Vagina (tissue), 2 donors: ENCODE measurements around the gene SLC4A1. TPM values are rescaled to one million over a fixed set of nuclear protein-coding genes. Genes with fewer than 3 reads are reported as not detected.

Experiments used
- DNase-seq, 2 donors: peaks; one replicate each; pipeline ENCODE4 v3.0.0-alpha.2; 2017; ENCODE audit errors: extremely low spot score in 2 of 2
- H3K27ac ChIP-seq: fragments of 200-600 bp; sonication (generic); one replicate; pipeline ENCODE4 v1.5.1; 2019
- H3K27me3 ChIP-seq: fragments of 200-600 bp; sonication (generic); one replicate; pipeline ENCODE4 v1.5.1; 2019
- H3K36me3 ChIP-seq, 2 donors: fragments of 200-600 bp; sonication (generic); one replicate each; pipeline ENCODE4 v1.5.1; 2017 to 2019
- H3K4me1 ChIP-seq: fragments of 200-600 bp; sonication (generic); one replicate; pipeline ENCODE4 v1.5.1; 2019
- H3K4me3 ChIP-seq, 2 donors: fragments of 200-600 bp; sonication (generic); 1 replicate in 1 of 2; 2 replicates in 1 of 2; pipeline ENCODE4 v1.5.1; 2016 to 2019
- H3K9me3 ChIP-seq: fragments of 200-600 bp; sonication (generic); one replicate; pipeline ENCODE4 v1.5.1; 2019
- CTCF ChIP-seq, 3 experiments: fragments of 450-650 bp in 2 of 3; fragments of 200-600 bp in 1 of 3; sonication (generic) in 1 of 3; IDR thresholded peaks; one replicate each; pipeline ENCODE4 v1.5.1; 2017 to 2019; ENCODE audit warnings: antibody characterized with exemption in 3 of 3, mild to moderate bottlenecking in 2 of 3, moderate library complexity in 2 of 3
- POLR2A ChIP-seq, 2 donors: fragments of 450-650 bp; IDR thresholded peaks; one replicate each; pipeline ENCODE4 v1.6.1; 2017; ENCODE audit warnings: antibody characterized with exemption in 2 of 2, mild to moderate bottlenecking in 2 of 2, moderate library complexity in 2 of 2
- POLR2AphosphoS5 ChIP-seq, 2 donors: sonication (generic); formaldehyde crosslinking; IDR thresholded peaks; one replicate each; pipeline ENCODE4 v1.9.0; 2017; ENCODE audit warnings: antibody characterized with exemption in 2 of 2, mild to moderate bottlenecking in 2 of 2, low read depth in 1 of 2; ENCODE audit not compliant: insufficient read depth in 1 of 2
- intact Hi-C: fragments of 100-400 bp; cut with DNase I; formaldehyde crosslinking; loops from one replicate; pipeline ENCODE4 v1.15.1; 2023
- total RNA-seq: library from RNA; depleted of rRNA; stranded (reverse); fragments of >200 nt; gene quantifications from one replicate; pipeline ENCODE4 v1.2.3, GENCODE V29; 2016

The SLC4A1 gene
- total RNA-seq, 1 donor from 2014 or later = not detected

DNA sequence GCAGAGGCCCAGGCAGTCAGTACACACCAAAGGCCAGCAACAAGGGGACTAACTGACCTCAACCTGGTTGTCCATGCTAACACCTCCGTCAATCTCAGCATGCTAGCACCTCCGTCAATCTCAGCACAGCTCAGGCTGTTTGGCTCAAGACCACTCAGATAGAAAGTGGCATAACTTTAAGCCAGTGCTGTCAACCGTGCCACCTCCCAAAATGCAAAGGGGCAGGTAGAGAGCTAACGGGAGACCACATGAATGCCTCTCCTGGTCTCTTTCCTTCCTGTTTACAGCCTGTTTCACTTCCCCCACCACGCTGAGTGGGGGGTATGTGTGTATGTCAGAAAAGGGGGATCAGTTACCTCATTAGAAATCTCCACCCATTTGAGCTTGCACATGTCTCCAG, 51.8 kb downstream of the SLC4A1 start:
- H3K27ac ChIP-seq = no peak overlapping the region
- H3K4me3 ChIP-seq = no peak overlapping the region
- no peak for DNase-seq
- TF ChIP-seq POLR2AphosphoS5 (IDR thresholded peaks at IDR 0.05; ENCODE audit: insufficient read depth in 1 of 2, low read depth in 1 of 2) (no peak), CTCF (IDR thresholded peaks at IDR 0.05) (no peak), POLR2A (IDR thresholded peaks at IDR 0.05) (no peak)
- H3K9me3 ChIP-seq = no peaks in the 10 kb centered on the region
- peaks cover 0 to 33% of the 10 kb centered on the region in 2 donors for H3K36me3 ChIP-seq
- intact Hi-C loops = no loop called here
- H3K27me3 ChIP-seq = no peaks in the 10 kb centered on the region
- H3K4me1 ChIP-seq = peaks cover 31% of the 10 kb centered on the region

- TF ChIP-seq CTCF (IDR thresholded peaks at IDR 0.05) (no peak), POLR2A (IDR thresholded peaks at IDR 0.05) (no peak), POLR2AphosphoS5 (IDR thresholded peaks at IDR 0.05; ENCODE audit: insufficient read depth in 1 of 2, low read depth in 1 of 2) (no peak)
- intact Hi-C loops = loop anchor here (5.0 kb wide), 1 partner anchor 107 kb away; the partner anchor contains the start of gene SLC25A39
Measured at GRCh38 chr17:44214896-44215295, 53.0 kb downstream of the SLC4A1 start.

GRCh38 chr17:44214230-44214494, 53.8 kb downstream of the SLC4A1 start:
- Histone ChIP-seq H3K27ac (no peak overlapping the region), H3K4me3 (no peak overlapping the region), H3K9me3 (no peaks in the 10 kb centered on the region), H3K27me3 (no peaks in the 10 kb centered on the region), H3K36me3 (peaks cover 0 to 47% of the 10 kb centered on the region in 2 donors), H3K4me1 (peaks cover 48% of the 10 kb centered on the region)
- no peak for DNase-seq
- intact Hi-C loops = loop anchor here (5.0 kb wide), 1 partner anchor 108 kb away; the partner anchor contains the start of gene SLC25A39
- TF ChIP-seq POLR2AphosphoS5 (IDR thresholded peaks at IDR 0.05; ENCODE audit: insufficient read depth in 1 of 2, low read depth in 1 of 2) (no peak), POLR2A (IDR thresholded peaks at IDR 0.05) (no peak), CTCF (IDR thresholded peaks at IDR 0.05) (no peak)

More at GRCh38 chr17:44214896-44215295, 53.0 kb downstream of the SLC4A1 start:
- no peak for DNase-seq
- Histone ChIP-seq H3K27ac (no peak overlapping the region), H3K4me3 (no peak overlapping the region), H3K9me3 (no peaks in the 10 kb centered on the region), H3K36me3 (peaks cover 0 to 40% of the 10 kb centered on the region in 2 donors), H3K4me1 (peaks cover 43% of the 10 kb centered on the region), H3K27me3 (no peaks in the 10 kb centered on the region)

DNA sequence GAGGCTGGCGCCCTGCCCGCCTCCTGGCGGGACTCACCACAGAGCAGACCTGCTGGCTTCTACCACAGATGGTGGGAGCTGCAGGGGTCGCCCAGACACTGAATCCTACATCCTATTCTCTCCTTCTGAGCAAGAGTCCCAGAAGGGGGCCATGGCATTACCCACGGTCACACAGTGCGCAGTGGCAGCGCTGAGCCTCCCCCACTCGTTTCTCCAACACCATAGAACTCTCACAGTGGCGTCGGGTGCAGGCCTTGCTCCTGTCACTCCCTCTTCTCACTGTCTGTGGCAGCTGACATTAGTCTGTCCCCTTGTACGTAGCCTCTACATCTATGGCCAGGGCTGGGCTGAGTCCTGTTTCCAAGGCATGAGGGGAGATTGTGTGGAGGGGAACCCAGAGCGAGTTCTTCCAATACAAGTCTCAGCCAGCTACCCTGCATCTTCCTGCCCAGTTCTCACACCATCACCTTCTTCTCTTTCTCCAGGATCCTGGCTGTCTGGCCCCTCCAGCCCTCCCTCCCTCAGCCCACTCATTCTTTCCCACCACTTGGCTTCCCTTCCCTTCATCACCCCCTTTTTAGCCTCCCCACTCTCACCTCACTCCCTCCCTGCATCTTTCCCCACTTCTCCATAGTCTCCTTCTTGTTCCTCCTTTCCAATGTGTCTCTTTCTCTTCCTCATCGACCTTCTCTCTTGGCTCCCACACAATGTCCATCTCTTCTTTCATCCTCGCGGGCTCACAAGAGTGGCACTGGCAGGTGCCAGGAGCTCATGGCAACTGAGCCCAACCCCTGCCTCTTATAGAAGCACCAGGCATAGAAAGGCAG, 54.3 kb downstream of the SLC4A1 start:
- Histone ChIP-seq H3K4me3 (no peak overlapping the region), H3K4me1 (peaks cover 48% of the 10 kb centered on the region), H3K9me3 (no peaks in the 10 kb centered on the region), H3K27ac (no peak overlapping the region), H3K27me3 (no peaks in the 10 kb centered on the region), H3K36me3 (peaks cover 0 to 53% of the 10 kb centered on the region in 2 donors)
- intact Hi-C loops = loop anchor here (5.0 kb wide), 1 partner anchor 109 kb away; the partner anchor contains the start of gene SLC25A39
- TF ChIP-seq CTCF (IDR thresholded peaks at IDR 0.05) (no peak), POLR2AphosphoS5 (IDR thresholded peaks at IDR 0.05; ENCODE audit: insufficient read depth in 1 of 2, low read depth in 1 of 2) (no peak)
- DNase-seq = no peak
